Activated naive CD8-positive, alpha-beta T cell treated with anti-CD3 and anti-CD28 coated beads, Interleukin-2, amount 50 U/mL, for 24 hours (primary cell): Measurements from ENCODE around the gene MRPS2.

Source experiments
- ATAC-seq: fragments of 150-1000 bp; cut with Tn5 transposase; one replicate; pipeline ENCODE4 v1.10.0; 2021
- DNase-seq: peaks from one replicate; pipeline ENCODE4 v3.0.0; 2021
- H3K27ac Mint-ChIP-seq: one replicate; pipeline ENCODE4 v1.8.0; 2021; ENCODE audit warnings: mild to moderate bottlenecking, mixed read lengths
- H3K27me3 Mint-ChIP-seq: one replicate; pipeline ENCODE4 v1.8.0; 2021; ENCODE audit warnings: mixed read lengths
- H3K36me3 Mint-ChIP-seq: one replicate; pipeline ENCODE4 v1.8.0; 2021; ENCODE audit warnings: low read depth, mixed read lengths
- H3K4me1 Mint-ChIP-seq: one replicate; pipeline ENCODE4 v1.8.0; 2021; ENCODE audit warnings: mixed read lengths
- H3K4me3 Mint-ChIP-seq: one replicate; pipeline ENCODE4 v1.8.0; 2021; ENCODE audit warnings: mild to moderate bottlenecking, moderate library complexity, mixed read lengths
- H3K9me3 Mint-ChIP-seq: one replicate; pipeline ENCODE4 v1.8.0; 2021; ENCODE audit warnings: mixed read lengths

Gene MRPS2

GRCh38 chr9:135476561-135477355 is 23.7 kb upstream of the MRPS2 start:
- no peak for ATAC-seq
- no peak overlapping the region for H3K4me3 Mint-ChIP-seq
- no peaks in the 10 kb centered on the region for H3K9me3 Mint-ChIP-seq
- H3K4me1 Mint-ChIP-seq = peaks cover 4% of the 10 kb centered on the region
- no peaks in the 10 kb centered on the region for H3K36me3 Mint-ChIP-seq
- no peak overlapping the region for H3K27ac Mint-ChIP-seq
- H3K27me3 Mint-ChIP-seq = peaks cover 39% of the 10 kb centered on the region
- no peak for DNase-seq

GRCh38 chr9:135478191-135478590 is 22.3 kb upstream of the MRPS2 start:
- Mint-ChIP-seq H3K9me3 (no peaks in the 10 kb centered on the region), H3K27me3 (peaks cover 49% of the 10 kb centered on the region), H3K27ac (no peak overlapping the region), H3K36me3 (no peaks in the 10 kb centered on the region), H3K4me3 (peak overlapping the region; percentile 76), H3K4me1 (peaks cover 4% of the 10 kb centered on the region)
- ATAC-seq (no peak), DNase-seq (no peak)

GRCh38 chr9:135478829-135479468 is 21.5 kb upstream of the MRPS2 start:
- Mint-ChIP-seq H3K9me3 (no peaks in the 10 kb centered on the region), H3K36me3 (no peaks in the 10 kb centered on the region), H3K4me1 (peaks cover 4% of the 10 kb centered on the region), H3K4me3 (peak overlapping the region; percentile 76), H3K27ac (no peak overlapping the region), H3K27me3 (peaks cover 53% of the 10 kb centered on the region)
- DNase-seq (no peak), ATAC-seq (no peak)

- Mint-ChIP-seq H3K4me1 (peaks cover 4% of the 10 kb centered on the region), H3K36me3 (no peaks in the 10 kb centered on the region), H3K27ac (no peak within 1 kb of the TSS), H3K9me3 (no peaks in the 10 kb centered on the region), H3K27me3 (peaks cover 54% of the 10 kb centered on the region), H3K4me3 (peak within 1 kb of the TSS; percentile 76)
- no peak for DNase-seq
- no peak for ATAC-seq
Observed at GRCh38 chr9:135479469-135480052, 20.9 kb upstream of the MRPS2 start, which contains the start of gene PPP1R26. Gene PPP1R26, plus strand, starts transcription at chr9:135479782. Its CDS starts 4,729 bp downstream, at chr9:135484511.

GRCh38 chr9:135480071-135480939 is 20.2 kb upstream of the MRPS2 start:
- H3K36me3 Mint-ChIP-seq = no peaks in the 10 kb centered on the region
- DNase-seq = no peak
- H3K4me3 Mint-ChIP-seq = no peak overlapping the region

GRCh38 chr9:135480940-135481310 is 19.6 kb upstream of the MRPS2 start:
- no peaks in the 10 kb centered on the region for H3K36me3 Mint-ChIP-seq
- ATAC-seq (no peak), DNase-seq (no peak)
- peak overlapping the region; percentile 29 for H3K4me3 Mint-ChIP-seq
- H3K27me3 Mint-ChIP-seq = peaks cover 53% of the 10 kb centered on the region
- H3K9me3 Mint-ChIP-seq = no peaks in the 10 kb centered on the region
- H3K4me1 Mint-ChIP-seq = peaks cover 4% of the 10 kb centered on the region
- H3K27ac Mint-ChIP-seq = no peak overlapping the region

More at GRCh38 chr9:135480071-135480939, 20.2 kb upstream of the MRPS2 start:
- no peak overlapping the region for H3K27ac Mint-ChIP-seq
- H3K9me3 Mint-ChIP-seq = no peaks in the 10 kb centered on the region
- ATAC-seq = no peak
- peaks cover 58% of the 10 kb centered on the region for H3K27me3 Mint-ChIP-seq
- peaks cover 4% of the 10 kb centered on the region for H3K4me1 Mint-ChIP-seq

- Mint-ChIP-seq H3K27me3 (peaks cover 47% of the 10 kb centered on the region), H3K4me3 (no peak overlapping the region), H3K9me3 (no peaks in the 10 kb centered on the region), H3K36me3 (no peaks in the 10 kb centered on the region), H3K4me1 (peaks cover 4% of the 10 kb centered on the region), H3K27ac (no peak overlapping the region)
- DNase-seq (no peak), ATAC-seq (no peak)
Observed at GRCh38 chr9:135482015-135482754, 18.3 kb upstream of the MRPS2 start.

- no peak for ATAC-seq
- H3K27ac Mint-ChIP-seq = no peak overlapping the region
- peaks cover 33% of the 10 kb centered on the region for H3K27me3 Mint-ChIP-seq
- H3K4me1 Mint-ChIP-seq = no peaks in the 10 kb centered on the region
- no peaks in the 10 kb centered on the region for H3K36me3 Mint-ChIP-seq
- no peaks in the 10 kb centered on the region for H3K9me3 Mint-ChIP-seq
- no peak overlapping the region for H3K4me3 Mint-ChIP-seq
- no peak for DNase-seq
Observed at GRCh38 chr9:135484460-135485277, 15.8 kb upstream of the MRPS2 start.

- no peak overlapping the region for H3K27ac Mint-ChIP-seq
- DNase-seq (no peak), ATAC-seq (no peak)
- H3K27me3 Mint-ChIP-seq = peaks cover 33% of the 10 kb centered on the region
- no peaks in the 10 kb centered on the region for H3K36me3 Mint-ChIP-seq
- H3K9me3 Mint-ChIP-seq = no peaks in the 10 kb centered on the region
- H3K4me1 Mint-ChIP-seq = no peaks in the 10 kb centered on the region
- H3K4me3 Mint-ChIP-seq = no peak overlapping the region
Observed at GRCh38 chr9:135485385-135485784, 15.1 kb upstream of the MRPS2 start.

- ATAC-seq = no peak
- peaks cover 32% of the 10 kb centered on the region for H3K27me3 Mint-ChIP-seq
- no peak overlapping the region for H3K4me3 Mint-ChIP-seq
- no peak for DNase-seq
- no peaks in the 10 kb centered on the region for H3K36me3 Mint-ChIP-seq
- no peaks in the 10 kb centered on the region for H3K4me1 Mint-ChIP-seq
- H3K27ac Mint-ChIP-seq = no peak overlapping the region
- no peaks in the 10 kb centered on the region for H3K9me3 Mint-ChIP-seq
Observed at GRCh38 chr9:135485832-135486231, 14.7 kb upstream of the MRPS2 start.

GRCh38 chr9:135486267-135487065 is 14.0 kb upstream of the MRPS2 start:
- Mint-ChIP-seq H3K27ac (no peak overlapping the region), H3K27me3 (peaks cover 28% of the 10 kb centered on the region), H3K4me1 (no peaks in the 10 kb centered on the region), H3K36me3 (no peaks in the 10 kb centered on the region), H3K4me3 (no peak overlapping the region), H3K9me3 (no peaks in the 10 kb centered on the region)
- DNase-seq = no peak
- no peak for ATAC-seq

GRCh38 chr9:135487281-135488012 is 13.0 kb upstream of the MRPS2 start:
- Mint-ChIP-seq H3K9me3 (no peaks in the 10 kb centered on the region), H3K4me3 (no peak overlapping the region), H3K4me1 (no peaks in the 10 kb centered on the region), H3K36me3 (no peaks in the 10 kb centered on the region), H3K27me3 (peaks cover 19% of the 10 kb centered on the region), H3K27ac (no peak overlapping the region)
- no peak for DNase-seq
- no peak for ATAC-seq
